Hematopoietic multipotent progenitor cell treated with erythropoietin and hydrocortisone succinate and interleukin-3 and kit ligand, for 15 days (in vitro differentiated cells): ENCODE results near the gene STPG3.

Experiments
- DNase-seq: peaks from one replicate; pipeline ENCODE4 v3.0.0-alpha.2; 2015; ENCODE audit warnings: low spot score

The STPG3 gene

GRCh38 chr9:137251194-137251461 lies at the start of gene STPG3:
TSS of gene STPG3 (plus strand) at chr9:137251286. CDS start at chr9:137251287, 1 bp downstream.
- no peak for DNase-seq

- no peak for DNase-seq
These were observed 48.1 kb upstream of the STPG3 start for GRCh38 chr9:137202966-137203365.

- no peak for DNase-seq
These were observed 46.4 kb upstream of the STPG3 start for GRCh38 chr9:137204731-137205125.

GRCh38 chr9:137205126-137206069 lies 45.7 kb upstream of the STPG3 start, which contains the start of the genes NDOR1 and TMEM203:
TSS of gene NDOR1 (plus strand) at chr9:137205700. CDS start at chr9:137205778, 78 bp downstream.
TSS of gene TMEM203 (minus strand) at chr9:137205648. CDS start at chr9:137205414, 234 bp downstream.
- peak; percentile 92 for DNase-seq

GRCh38 chr9:137206602-137207001 lies 44.5 kb upstream of the STPG3 start:
- DNase-seq = peak; percentile 66

GRCh38 chr9:137211532-137211931 lies 39.6 kb upstream of the STPG3 start:
- DNase-seq = no peak

GRCh38 chr9:137212520-137212919 lies 38.6 kb upstream of the STPG3 start:
- no peak for DNase-seq

GRCh38 chr9:137213160-137214060 lies 37.7 kb upstream of the STPG3 start:
- DNase-seq = no peak

- DNase-seq = no peak
These were observed 36.5 kb upstream of the STPG3 start for GRCh38 chr9:137214620-137215019.

- no peak for DNase-seq
These were observed 35.7 kb upstream of the STPG3 start for GRCh38 chr9:137215196-137215986.

GRCh38 chr9:137216188-137216965 lies 34.7 kb upstream of the STPG3 start:
- DNase-seq = no peak

- DNase-seq = no peak
These were observed 33.5 kb upstream of the STPG3 start for GRCh38 chr9:137217276-137218211.

- DNase-seq = no peak
These were observed 32.8 kb upstream of the STPG3 start for GRCh38 chr9:137218212-137218753.

GRCh38 chr9:137218754-137219271 lies 32.3 kb upstream of the STPG3 start:
- DNase-seq = peak; percentile 75

- no peak for DNase-seq
These were observed 31.2 kb upstream of the STPG3 start for GRCh38 chr9:137219757-137220316.

GRCh38 chr9:137220317-137221094 lies 30.6 kb upstream of the STPG3 start:
- DNase-seq = no peak

- no peak for DNase-seq
These were observed 30.0 kb upstream of the STPG3 start for GRCh38 chr9:137221095-137221505.

- DNase-seq = no peak
These were observed 29.5 kb upstream of the STPG3 start for GRCh38 chr9:137221506-137222111.
